SK-N-MC (cell line): ENCODE results near the gene MFSD2A.

ENCODE experiments used
- EZH2 ChIP-seq: fragments of 200-600 bp; sonication (generic); IDR thresholded peaks from one replicate; pipeline ENCODE4 v1.6.1; 2017; ENCODE audit warnings: antibody characterized with exemption
- FOXP2 ChIP-seq: optimal IDR thresholded peaks from 2 replicates; pipeline ENCODE3; 2011; ENCODE audit warnings: mild to moderate bottlenecking, moderate library complexity; ENCODE audit not compliant: insufficient read depth; ENCODE audit errors: extremely low read length, control extremely low read depth
- POLR2AphosphoS5 ChIP-seq: IDR thresholded peaks from 2 replicates; pipeline ENCODE4 v1.6.1; 2012; ENCODE audit warnings: mild to moderate bottlenecking, low read depth, low read length, borderline replicate concordance

DNA sequence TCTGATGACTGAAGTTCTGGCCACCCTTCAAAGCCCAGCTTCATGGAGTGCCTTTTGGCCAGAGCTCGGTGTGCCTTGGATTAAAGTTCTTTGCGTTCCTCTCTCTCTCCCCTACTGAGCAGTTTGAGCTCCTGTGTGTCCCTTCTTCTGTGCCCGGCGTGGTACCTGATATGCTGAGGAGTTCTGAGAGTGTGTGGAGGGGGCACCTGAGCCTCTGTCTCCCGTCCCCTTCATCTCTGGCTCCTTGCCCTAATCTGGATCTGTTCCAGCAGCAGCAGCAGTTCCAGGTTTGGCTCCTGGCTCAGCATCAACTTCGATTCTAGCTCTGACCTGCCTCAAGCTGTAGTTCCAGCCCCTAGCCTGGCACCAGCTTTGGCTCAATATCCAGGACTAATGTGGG lies 28.1 kb upstream of the MFSD2A start:
- no peak for TF ChIP-seq POLR2AphosphoS5
- TF ChIP-seq EZH2 = no peak
- no peak for TF ChIP-seq FOXP2
